ENCODE results near the gene RERE.
"Not testable (repeated sequence)": the region's sequence is repeated elsewhere in the genome, so short reads cannot be mapped to it uniquely, and the experiment has no call there.

RERE gene

DNA sequence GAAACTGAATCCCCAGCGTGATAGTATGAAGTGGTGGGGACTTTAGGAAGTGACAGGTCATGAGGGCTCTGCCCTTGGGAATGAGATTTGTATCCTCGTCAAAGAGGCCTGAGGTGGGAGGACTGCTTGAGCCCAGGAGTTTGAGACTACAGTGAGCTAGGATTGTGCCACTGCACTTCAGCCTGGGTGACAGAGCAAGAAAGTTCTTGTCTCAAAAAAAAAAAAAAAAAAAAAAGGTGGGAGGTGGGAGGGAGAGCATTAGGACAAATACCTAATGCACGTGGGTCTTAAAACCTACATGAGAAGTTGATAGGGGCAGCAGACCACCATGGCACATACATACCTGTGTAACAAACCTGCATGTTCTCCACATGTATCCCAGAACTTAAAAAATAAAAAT is 24.0 kb upstream of the RERE start:
- no peak for DNase-seq

GRCh38 chr1:8839990-8840389 is 22.6 kb upstream of the RERE start:
- no peak for DNase-seq

DNA sequence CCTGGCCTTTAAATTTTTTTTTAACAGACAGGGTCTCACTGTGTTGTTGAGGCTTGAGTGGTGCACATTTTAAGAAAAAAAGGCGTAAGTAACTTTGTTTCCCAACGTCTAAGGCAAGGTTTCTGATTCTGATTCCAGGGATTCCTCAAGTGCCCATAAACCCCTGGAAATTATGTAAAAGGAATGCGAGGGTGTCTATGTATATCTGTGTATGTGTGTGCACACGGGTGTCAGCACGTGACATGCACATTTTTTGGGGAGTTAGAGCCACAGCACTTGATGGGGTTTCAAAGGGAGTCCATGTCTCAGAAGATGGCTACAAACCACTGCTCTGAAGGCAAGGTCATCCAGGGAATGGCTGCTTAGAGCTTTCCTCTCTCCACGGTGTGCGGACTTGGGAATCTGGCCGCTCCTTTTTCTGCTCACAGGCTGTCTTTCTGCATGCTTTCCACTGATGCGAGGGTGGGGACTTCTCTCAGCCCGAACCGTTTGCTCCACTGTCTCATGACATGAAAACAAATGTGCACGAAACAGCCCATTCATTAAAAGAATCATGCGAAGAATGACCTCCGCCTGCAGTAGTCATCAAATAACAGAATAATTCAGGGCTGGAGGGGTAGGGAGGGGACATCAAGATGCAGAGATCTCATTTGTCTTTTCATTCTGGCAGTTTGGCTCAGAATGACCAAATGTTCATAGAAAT is 18.7 kb upstream of the RERE start:
- DNase-seq = no peak

GRCh38 chr1:8831340-8831739 is 13.9 kb upstream of the RERE start:
- no peak for DNase-seq

GRCh38 chr1:8830732-8831131 is 13.3 kb upstream of the RERE start:
- not testable (repeated sequence) for DNase-seq

DNA sequence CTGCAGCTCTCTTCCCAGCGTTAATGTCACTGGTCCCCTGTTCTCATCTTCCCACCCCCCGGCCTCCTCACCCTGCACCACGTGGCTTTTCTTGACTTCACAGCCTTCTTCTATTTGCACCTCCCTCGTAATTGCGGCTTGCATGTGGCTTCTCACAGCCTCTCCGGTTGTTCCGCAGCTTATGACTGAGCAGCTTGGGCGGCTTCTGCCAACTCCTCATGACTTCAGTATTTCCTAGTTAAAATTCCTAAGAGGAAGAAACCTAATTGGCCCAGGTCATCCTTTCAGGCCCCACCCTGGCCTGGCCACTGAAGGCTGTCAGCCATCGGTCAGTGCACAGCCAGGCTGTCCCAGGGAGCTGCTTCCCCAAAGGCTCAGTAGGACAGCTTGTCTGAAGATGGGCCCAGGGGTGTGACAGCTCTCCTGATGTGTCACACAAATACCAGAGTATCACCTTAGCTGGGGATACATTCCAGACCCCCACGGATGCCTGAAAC is 8.6 kb upstream of the RERE start:
- DNase-seq = no peak

- DNase-seq = no peak
Measured at GRCh38 chr1:8823295-8823664, 5.8 kb upstream of the RERE start.

- DNase-seq = peak in 1 of 2 experiments; percentile 77
Measured at GRCh38 chr1:8822373-8823294, 5.2 kb upstream of the RERE start.

- no peak for DNase-seq
Measured at GRCh38 chr1:8821084-8821483, 3.6 kb upstream of the RERE start.

DNA sequence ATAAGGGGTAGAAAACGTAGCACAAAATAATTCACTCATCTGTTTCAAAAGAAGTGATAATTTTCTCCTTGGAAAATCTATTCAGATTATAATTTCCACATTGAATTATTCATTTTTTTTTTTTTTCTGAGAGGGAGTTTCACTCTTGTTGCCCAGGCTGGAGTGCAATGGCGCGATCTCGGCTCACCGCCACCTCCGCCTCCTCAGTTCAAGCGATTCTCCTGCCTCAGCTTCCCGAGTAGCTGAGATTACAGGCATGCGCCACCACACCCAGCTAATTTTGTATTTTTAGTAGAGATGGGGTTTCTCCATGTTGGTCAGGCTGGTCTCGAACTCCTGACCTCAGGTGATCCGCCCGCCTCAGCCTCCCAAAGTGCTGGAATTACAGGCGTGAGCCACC is 1.3 kb upstream of the RERE start:
- DNase-seq = not testable (repeated sequence)

DNA sequence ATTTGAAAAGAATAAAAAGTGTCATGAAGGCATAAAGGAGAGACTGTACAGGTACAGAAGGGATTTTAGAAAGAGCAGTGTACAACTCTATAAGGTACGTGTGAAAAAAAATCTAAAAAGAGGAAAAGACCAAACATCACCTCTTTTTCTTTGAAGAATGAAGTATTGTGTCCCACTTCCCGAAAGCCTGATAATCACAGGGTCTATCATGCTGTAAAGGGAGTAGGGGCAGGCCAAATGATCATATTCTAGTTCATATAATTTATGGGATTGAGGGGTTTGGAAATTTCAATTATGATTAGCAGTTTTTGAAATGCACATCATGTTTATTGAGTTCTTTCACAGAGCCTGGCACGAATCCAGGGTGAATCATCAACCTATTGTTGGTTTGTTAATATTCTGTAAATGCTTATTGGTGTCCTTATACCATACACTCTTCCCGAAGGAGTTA is 910 bp upstream of the RERE start:
- DNase-seq = peak in 1 of 2 experiments; percentile 23

DNA sequence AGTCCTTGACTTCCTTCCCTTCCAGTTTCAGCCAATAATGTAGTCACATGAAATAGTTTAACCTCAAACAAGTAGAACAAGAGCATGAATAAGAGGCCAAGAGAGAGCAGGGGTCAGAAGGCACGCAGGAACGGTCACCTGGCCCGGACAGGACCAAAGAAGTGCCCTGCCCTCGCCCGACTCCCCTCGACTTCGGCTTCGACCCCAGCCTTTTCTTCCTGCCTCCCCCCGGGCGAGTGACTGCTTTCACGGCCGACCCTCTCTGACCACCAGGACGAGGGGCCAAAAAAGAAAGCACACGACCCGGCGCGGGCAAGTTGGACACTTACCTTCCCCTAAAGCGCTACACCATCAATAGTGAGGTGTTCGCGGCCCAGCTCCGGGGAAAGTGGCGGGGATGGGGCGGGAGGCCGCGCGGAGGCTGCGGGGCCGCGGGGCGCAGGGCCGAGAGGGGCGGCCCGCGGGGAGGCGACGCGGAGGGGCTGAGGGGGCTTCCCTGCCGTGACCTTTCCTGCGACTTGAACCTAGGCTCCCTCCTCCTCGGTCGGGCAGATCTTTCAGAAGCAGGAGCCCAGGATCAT is 519 bp downstream of the RERE start:
- no peak for DNase-seq

- no peak for DNase-seq
Measured at GRCh38 chr1:8816264-8816663, 1.2 kb downstream of the RERE start.

GRCh38 chr1:8815582-8816151 is 1.8 kb downstream of the RERE start:
- DNase-seq = no peak

- DNase-seq = no peak
Measured at GRCh38 chr1:8814865-8815264, 2.6 kb downstream of the RERE start.

- DNase-seq = no peak
Measured at GRCh38 chr1:8813991-8814390, 3.4 kb downstream of the RERE start.

GRCh38 chr1:8813016-8813763 is 4.2 kb downstream of the RERE start:
- DNase-seq = no peak

GRCh38 chr1:8812081-8812480 is 5.4 kb downstream of the RERE start:
- DNase-seq = no peak

- no peak for DNase-seq
Measured at GRCh38 chr1:8810987-8811386, 6.5 kb downstream of the RERE start.

DNA sequence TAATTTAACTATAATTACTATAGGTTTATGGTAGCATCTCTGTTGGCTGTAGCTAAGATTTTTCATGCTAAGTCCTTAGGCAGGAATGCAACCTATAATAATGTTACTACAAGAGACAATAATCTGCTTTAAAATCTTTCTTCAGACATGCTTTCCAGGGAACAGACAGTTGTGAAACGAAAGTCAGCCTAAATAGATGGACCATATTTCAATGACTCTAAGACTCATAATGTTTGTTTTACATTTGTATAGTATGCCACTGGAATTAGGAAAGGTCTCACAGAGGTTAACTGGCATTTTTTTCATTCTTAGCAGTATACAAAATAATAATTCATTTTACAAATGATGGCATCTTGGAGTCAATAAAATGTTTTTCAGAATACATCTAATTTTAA is 8.1 kb downstream of the RERE start:
- no peak for DNase-seq

DNA sequence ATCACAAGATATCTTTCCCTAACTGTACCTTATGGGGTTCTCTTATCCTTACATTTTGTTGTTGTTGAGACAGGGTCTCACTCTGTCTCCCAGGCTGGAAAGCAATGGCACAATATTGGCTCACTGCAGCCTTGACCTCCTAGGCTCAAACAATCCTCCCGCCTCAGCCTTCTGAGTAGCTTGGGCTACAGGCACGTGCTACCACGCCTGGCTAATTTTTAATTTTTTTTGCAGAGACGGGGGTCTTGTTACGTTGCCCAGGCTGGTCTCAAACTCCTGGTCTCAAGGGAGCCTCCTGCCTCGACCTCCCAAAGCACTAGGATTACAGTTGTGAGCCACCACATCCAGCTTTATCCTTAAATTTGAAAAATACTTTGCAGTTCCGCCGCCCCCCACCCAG is 10.4 kb downstream of the RERE start:
- DNase-seq = no peak

- DNase-seq = no peak
Measured at GRCh38 chr1:8800416-8800815, 17.0 kb downstream of the RERE start.

DNA sequence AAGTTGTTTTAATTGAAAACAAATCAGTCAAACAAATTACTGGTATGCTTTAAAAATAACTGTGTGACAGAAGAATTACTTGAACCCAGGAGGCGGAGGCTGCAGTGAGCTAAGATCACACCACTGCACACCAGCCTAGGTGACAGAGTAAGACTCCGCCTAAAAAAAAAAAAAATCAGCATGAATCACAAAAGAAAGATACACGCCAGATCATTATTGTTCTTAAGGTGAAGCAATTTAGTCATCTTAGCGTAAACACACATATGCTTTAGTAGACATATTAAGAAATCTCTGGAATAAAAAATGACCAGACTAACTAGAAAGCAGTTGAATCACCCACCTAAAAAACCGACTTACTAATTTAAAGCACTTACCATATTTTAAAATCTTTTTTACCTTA is 20.2 kb downstream of the RERE start:
- no peak for DNase-seq
